A204.1 (cell line): ENCODE results near the gene CYBRD1.
"Not testable (repeated sequence)": the region's sequence is repeated elsewhere in the genome, so short reads cannot be mapped to it uniquely, and the experiment has no call there.

ENCODE experiments used
- FAIRE-seq: peaks from 2 replicates; lab custom pipeline; 2012; peaks lifted over from hg19 to GRCh38; lab: Jason Lieb, UNC

CYBRD1 gene, protein sequence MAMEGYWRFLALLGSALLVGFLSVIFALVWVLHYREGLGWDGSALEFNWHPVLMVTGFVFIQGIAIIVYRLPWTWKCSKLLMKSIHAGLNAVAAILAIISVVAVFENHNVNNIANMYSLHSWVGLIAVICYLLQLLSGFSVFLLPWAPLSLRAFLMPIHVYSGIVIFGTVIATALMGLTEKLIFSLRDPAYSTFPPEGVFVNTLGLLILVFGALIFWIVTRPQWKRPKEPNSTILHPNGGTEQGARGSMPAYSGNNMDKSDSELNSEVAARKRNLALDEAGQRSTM

DNA sequence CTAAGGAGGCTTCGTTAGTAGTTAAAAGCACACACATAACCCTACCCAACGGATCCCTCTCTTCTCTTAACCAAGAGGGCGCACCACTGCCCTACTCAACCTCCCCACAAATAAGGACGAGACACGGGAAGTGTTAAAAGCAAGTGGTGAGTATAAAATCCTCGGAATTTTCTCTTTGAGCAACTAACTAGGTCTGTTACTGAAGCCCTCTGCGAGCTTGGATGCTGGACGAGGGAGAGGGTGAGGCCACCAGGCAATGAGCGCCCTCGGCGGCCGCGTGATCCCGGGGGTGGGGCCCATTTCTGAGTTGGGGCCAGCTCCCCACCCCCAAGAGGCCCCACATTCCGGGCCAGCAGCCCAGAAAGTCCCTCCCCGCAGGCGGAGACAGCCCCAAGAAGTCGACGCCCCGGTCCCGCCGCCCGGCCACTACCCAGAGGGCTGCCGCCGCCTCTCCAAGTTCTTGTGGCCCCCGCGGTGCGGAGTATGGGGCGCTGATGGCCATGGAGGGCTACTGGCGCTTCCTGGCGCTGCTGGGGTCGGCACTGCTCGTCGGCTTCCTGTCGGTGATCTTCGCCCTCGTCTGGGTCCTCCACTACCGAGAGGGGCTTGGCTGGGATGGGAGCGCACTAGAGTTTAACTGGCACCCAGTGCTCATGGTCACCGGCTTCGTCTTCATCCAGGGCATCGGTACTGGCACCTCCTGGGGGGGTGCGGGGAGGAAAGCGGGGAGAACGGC lies at the start of gene CYBRD1:
CYBRD1 (plus strand) TSS at position 423 of the 736 bp plus-strand sequence; CDS start at position 495, 72 bp downstream.
- FAIRE-seq: no peak

DNA sequence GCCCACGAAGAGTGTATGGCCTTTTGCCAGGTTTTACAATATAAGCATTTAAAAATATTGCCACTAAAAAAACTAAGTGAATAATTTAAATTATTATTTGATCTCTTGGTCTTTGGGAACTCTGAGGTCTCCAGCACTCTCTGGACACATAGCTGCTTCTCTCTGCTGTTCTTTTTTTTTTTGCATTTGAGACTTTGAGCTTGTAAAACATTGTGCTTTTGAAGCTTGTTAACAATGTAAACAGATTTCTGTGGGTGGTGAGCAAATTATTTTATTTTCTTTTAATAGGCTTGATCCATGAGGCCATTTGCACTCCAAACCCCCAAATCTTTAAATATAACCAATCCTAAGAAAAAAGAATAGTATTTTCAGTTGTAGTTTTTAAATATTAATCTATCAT lies 46.3 kb upstream of the CYBRD1 start:
- FAIRE-seq: no peak

DNA sequence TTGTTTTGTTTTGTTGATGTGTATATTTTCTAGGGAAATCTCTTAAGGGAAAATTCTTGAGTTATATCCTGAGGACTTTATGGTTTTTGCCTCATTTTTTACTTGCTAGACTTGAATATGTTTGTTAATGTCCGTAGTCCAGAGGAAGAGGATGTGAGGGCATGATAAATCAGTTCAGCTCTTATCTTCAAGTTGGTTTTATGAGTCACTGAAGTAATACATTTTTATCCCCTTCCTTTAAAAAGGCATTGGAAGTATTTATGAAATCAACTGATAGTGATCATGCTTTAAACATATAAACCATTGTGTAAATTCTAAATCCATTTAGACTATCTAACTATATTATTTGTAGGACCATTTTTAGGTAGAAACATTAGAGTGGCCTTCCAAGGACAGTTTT lies 43.9 kb upstream of the CYBRD1 start:
- FAIRE-seq: no peak

DNA sequence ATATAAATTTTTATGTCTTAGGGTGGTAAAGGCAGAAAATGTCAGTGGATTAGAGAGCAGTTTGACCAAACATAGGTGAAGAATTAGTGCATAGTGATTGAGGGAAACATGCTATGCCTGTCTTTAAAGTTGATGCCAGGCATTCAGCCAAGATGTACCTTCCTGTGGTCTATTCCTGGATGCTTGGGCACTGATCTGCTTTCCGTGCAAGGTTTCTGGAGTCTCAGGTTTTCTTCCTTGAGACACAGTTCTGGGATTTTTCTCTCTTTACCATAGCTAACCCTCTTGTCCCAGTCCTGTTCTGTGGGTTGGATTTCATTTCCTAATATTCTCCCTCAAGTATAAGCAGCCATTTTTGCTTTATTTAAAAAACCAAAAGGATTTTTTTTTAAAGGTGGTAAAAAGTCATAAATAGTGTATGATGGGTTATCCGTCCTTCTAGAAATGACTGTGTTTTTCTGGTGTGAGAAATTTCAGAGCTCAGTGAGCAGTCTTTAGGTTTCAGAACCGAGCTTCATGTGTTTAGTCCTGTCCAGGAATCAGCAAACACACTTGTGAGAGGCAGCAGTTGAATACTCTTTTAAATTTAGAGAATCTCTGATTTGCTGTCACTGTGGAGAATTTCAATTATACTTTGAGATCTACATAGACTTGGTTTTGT lies 43.0 kb upstream of the CYBRD1 start:
- no peak for FAIRE-seq

DNA sequence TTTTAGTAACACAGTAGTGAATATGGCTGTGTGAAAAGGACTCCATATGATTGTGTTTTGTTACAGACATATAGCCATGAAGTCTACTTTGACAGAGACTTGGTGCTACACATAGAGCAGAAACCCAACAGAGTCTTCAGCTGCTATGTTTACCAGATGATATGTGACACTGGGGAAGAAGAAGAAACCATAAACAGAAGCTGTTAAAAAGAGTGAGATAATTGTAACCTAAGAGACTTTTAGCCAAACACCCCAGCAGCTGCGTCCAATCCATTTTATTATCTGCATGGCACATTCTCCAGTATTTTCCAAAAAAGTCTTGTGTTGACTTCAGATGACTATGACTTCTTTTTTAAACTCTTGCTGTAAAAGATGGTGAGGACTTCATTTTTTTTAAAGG lies 41.4 kb upstream of the CYBRD1 start:
- no peak for FAIRE-seq

DNA sequence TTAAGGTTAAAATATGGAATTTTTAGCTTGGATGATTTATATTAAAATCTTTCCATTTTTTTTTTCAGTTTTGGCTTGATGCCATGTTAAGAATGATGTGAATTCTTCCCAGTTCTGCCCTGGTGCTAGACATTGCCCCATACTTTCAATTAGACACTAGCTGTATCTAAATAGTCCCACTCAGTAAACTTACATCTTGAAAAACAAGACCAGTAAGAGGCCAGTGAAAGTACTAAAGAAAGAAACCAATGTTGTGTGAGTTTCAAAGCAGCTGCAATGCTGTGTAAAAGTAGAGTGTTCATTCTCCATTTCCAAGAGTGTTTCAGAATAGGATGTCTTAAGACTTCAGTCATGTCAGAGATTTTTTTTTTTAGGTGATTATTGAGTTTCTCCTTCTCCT lies 40.0 kb upstream of the CYBRD1 start:
- FAIRE-seq: no peak

DNA sequence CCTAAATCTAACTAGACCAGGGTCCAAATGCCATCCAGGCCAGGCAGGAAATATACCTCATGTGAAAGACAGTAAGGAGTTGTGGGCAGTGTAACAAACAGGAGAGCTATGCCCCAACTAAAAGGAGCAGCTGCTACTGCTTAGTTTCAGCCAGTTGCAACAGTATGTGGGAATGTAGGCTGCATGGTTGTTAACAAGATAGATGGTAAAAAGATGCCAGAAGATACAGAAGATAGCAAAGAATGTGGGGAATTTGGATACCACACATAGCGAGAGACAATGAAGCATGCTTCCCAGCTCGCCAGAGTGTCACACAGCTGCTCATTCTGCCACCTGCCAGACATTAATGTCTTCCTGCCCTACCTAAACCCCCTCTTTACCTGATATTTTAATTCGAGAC lies 39.4 kb upstream of the CYBRD1 start:
- FAIRE-seq: no peak

DNA sequence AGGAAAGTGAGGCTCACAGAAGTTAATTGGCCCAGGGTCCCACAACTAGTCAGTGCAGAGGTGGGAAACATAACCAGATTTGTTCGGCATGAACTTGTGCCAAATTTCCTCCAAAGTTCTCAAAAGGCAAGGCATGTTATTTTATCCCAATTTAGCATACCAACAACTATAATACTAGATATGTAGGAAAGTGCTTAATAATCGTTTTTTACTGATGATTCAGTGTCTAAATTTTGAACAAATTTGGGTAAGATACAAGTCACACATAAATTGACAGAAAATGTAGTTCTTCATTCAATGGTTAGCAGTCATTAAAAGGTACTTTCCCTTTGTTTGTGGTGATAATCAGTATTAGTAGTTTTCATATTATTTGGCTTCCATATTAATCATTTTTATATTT lies 38.5 kb upstream of the CYBRD1 start:
- FAIRE-seq: no peak

DNA sequence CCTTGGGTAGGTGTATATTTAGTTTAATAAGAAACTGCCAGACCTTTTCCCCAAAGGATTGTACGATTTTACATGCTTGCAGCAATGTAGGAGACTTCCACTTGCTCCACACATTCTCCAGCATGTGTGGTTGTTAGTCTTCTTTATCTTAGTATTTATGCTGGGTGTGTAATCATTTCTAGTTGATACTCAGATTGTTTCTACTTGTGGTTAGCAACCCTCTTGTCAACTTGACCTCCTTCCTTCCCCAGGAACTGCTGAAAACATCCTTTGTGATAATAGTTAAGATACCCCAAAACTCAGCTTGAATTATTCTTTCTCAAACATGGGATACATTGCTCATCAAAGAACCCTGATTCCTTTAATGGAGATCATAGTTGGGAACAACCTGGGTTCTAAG lies 37.2 kb upstream of the CYBRD1 start:
- no peak for FAIRE-seq

DNA sequence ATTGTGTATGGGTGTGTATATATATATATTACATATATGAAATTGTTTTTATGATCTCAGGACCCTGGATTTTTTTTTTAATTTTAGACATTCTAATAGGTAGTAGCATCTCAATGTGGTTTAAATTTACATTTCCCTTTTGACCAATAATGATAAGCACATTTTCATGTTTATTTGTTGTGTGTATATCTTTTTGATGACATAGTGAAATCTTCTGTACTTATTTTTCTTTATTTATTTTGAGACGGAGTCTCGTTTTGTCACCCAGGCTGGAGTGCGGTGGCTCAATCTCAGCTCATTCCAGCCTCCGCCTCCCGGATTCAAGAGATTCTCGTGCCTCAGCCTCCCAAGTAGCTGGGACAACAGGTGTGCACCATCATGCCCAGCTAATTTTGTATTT lies 35.1 kb upstream of the CYBRD1 start:
- no peak for FAIRE-seq

DNA sequence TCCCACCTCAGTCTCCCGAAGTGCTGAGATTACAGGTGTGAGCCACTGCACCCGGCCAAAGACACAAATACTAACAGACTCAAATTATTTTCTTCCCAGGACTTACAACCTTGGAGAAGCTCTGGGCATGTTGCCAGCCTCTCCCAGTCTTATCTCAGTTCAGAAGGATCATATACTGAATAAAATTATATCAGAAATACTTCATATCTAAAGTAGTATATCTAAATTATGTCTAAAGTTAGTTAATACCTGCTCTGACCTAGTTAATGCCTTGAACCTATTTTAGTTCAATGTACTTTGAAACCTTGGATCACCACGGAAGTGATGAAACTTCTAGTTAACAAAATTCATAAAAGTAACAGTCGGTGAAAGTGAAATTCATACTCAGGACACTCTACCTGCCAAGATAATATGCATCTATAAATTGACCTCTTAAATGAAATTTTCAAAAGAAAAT lies 34.4 kb upstream of the CYBRD1 start:
- FAIRE-seq: no peak

DNA sequence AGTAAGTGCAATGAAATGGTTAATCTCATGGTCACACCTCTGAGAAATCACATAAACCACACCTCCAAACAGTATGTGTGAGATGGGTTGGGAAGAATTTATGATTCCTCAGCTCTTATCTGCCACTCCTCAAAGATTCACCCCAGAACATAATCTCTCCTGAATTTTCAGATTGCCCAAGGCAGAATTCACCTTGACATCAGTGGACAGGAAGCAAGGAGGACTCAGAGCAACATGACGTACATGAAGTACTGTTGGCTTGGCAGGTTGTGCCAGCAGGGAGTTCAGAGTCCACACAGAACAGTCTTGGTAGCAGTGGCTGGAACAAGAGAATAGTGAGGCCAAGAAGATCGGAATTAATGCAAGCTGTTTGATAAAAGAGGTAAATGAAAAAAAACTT lies 31.7 kb upstream of the CYBRD1 start:
- no peak for FAIRE-seq

DNA sequence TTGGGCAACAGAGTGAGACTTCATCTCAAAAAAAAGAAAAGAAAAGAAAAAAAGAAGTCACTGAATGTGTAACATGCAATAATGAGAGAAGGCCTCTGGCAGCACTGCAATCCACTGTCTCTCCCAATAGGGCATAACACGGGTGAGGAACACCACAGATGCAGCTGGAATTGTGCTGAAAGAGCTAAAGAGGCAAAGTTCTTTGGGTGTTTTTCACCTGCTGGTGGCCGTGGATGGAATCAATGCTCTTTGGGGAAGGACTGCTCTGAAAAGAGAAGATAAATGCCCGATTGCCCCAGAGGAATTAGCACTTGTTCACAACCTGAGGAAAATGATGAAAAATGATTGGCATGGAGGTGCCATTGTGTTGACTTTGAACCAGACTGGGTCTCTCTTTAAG lies 31.0 kb upstream of the CYBRD1 start:
- FAIRE-seq: no peak

DNA sequence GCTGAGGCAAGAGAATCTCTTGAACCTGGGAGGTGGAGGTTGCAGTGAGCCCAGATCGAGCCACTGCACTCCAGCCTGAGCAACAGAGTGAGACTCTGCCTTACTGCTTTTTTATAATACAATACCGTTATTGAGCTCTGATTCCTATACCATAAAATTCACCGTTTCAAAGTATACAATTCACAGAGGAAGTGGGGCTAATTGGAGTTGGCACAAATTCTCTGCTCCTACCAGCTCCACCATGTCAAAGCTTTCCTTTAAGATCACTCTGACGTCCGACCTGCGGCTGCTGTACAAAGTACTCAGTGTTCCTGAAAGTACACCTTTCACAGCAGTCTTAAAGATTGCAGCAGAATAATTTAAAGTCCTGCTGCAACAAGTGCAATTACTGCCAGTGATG lies 29.6 kb upstream of the CYBRD1 start:
- FAIRE-seq: no peak

DNA sequence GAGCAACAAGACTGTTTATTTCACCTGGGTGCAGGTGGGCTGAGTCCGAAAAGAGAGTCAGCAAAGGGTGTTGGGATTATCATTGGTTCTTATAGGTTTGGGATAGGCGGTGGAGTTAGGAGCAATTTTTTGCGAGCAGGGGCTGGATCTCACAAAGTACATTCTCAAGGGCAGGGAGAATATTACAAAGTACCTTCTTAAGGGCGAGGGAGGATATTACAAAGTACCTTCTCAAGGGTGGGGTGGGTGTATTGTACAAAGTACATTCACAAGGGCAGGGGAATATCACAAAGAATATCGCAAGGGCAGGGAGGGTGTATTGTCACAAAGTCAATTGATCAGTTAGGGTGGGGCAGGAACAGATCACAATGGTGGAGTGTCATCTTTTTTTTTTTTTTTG lies 24.6 kb upstream of the CYBRD1 start:
- not testable (repeated sequence) for FAIRE-seq

DNA sequence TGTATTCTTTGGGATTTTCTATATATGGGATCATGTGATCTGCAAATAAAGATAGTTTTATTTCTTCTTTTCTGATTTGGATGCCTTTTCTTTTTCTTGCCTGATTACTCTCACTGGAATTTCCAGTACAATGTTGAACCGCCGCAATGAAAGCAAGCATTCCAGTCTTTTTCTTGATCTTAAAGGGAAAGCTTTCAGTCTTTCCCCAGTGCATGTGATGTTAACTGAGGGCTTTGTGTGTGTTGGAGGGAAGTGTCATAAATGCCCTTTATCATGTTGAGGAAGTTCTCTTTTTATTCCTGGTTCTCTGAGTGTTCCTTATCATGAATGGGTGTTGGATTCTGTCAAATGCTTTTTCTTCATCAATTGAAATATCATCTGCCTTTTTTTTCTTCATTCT lies 16.9 kb upstream of the CYBRD1 start:
- FAIRE-seq: no peak

DNA sequence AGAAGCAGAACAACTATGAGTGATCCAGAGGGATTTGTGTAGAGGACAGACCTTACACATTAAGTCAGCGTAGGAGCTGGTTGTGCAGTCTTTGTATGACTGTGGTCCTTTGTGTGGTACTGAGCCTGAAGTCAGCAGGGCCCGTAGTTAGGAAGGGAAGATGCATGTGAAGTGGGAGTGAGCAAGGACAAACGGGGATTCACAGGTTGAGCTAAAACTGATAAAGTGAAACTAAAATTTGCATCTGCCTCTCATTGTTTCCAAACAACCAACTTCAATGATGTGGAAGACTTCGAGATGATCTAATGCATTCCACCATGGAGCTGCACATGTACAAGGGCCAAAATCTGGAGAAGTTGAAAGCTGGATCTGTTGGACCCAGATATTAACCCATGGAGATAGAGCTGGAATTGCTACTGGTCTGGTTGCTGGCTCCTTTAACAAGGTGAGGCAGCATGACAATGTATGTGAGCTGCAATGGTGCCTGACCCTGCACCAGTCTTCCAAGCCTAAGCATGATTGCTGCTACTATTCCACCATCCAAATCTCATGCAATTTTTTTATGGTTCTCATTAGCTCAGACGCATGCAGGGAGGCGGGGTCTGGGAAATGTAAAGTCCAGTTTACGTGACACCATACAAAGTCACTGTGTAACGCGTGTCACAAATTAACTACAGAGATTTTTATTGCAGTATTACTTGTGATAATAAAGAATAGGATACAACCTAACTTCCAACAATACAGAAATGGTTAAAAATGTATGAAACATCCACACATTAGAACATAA lies 12.1 kb upstream of the CYBRD1 start:
- FAIRE-seq: no peak

DNA sequence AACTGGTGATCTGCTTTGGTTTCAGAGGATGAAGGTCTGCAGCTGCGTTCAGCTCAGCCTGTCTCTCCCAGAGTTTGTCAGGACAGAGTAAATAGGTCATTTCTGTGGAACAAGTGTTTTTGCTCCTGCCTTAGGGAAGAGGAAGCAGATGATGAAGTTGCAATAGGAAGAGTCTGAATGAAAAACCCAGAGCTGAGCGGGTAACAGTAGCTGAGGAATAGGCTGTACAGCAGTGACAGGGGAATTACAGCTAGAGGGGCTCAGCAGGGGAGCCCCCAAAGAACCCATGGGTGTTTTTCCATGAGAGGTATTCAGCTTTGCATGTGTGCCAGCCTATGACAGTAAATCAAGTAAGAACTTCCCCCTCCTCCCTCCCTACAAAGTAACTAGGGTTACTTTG lies 10.3 kb upstream of the CYBRD1 start:
- FAIRE-seq: no peak

DNA sequence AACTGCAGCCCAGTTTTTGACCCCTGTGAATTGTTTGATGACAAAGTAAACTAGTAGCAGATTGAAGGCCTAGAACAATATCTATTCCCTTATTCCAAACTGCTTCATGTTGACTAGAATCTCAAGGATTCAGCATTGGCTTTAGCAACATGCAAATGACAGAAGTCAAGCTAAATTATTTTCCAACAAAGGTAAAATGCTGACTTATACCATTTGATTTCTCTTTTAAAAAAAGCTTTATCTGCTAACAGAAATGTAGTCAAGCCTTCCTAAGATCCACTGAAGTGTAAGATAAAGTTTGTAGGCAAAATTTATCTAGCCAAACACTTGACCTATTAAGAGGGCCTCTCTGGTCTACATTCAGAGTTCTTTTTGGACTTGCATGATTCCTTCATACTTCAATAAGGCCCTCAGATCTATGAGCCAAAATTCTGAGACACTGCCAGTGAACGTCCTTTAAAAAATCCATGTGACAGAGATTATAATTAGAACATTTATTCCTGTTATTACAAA lies 9.5 kb upstream of the CYBRD1 start:
- FAIRE-seq: no peak

DNA sequence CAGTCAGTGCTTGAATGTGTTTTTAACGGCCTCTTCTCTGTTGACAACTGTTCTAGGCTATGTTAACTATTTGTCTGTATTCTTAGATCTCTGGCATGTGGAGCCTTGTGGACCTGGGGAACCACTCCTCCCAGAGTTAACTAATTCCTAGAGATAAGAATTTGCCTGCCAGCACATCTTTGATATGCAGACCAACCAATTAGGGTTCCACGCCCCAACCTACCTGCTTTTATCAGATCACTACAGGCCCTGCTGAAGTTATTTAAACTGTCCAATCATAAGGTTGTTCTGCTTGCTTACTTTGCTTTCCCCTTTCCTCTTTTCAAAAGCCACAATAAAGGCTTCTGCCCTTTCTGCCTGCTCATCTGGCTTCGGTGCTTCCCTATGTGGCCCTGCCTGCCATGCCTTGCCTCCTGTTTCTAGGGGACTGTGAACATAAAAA lies 8.5 kb upstream of the CYBRD1 start:
- no peak for FAIRE-seq

DNA sequence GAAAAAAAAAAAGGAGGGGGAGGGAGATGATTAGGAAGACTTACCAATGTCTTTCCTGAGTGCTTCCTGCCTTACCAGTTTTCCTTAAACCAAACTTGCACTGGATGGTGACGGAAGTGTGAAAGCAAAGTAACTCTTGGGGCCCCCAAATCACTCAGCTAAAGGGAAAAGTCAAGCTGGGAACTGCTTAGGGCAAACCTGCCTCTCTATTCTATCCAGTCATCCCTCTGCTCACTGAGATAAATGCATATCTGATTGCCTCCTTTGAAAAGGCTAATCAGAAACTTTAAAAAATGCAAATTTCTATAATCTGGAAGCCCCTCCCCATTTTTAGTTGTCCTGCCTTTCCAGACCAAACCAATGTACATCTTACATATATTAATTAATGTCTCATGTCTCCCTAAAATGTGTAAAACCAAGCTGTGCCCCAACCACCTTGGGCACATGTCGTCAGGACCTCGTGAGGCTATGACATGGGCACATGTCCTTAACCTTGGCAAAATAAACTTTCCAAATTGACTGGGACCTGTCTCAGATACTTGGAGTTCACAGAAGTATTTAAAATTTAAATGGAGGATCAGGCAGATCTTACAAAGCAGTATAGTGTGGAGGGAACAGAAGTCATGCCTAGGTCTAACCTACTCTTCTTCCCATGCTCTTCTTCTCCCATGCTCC lies 7.2 kb upstream of the CYBRD1 start:
- FAIRE-seq: no peak
